ENCODE results near the gene C10orf90.

Gene C10orf90

DNA sequence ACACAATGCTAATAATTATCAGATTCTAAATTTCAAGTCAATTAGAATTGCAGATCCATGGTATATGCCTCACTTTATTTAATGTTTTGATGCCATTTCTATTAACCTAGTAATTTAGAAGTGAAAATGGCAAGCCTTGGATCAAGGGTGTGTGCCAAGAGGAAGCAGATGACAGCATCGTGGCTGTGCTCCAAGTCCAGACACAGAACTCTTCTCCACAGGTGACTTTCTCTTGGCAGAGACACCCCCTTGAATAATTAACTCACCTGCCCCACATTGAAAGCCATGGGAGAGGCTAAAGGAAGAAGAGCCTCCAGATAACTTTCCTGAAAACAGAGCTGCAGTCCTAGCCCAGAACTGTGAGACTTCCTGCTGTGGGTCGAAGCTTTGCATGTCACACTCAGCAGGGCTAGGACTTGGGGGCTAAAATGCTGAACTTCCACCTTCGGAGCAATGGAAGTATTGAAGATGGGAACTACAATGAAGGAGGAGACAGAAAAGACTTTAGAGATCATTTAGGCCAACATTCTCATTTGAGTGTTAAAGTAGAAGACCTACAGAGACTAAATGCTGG, 996 bp upstream of the C10orf90 start:
- no peaks in the 10 kb centered on the region for H3K27me3 ChIP-seq (ENCODE audit: insufficient read depth, low read length, poor library complexity, severe bottlenecking)
- H4K20me1 ChIP-seq (ENCODE audit: insufficient read depth, low read length, poor library complexity, severe bottlenecking): no peaks in the 10 kb centered on the region
- no peaks in the 10 kb centered on the region for H3K4me1 ChIP-seq (ENCODE audit: insufficient read depth, low read length, poor library complexity, severe bottlenecking)
- no peak overlapping the region for H3K9ac ChIP-seq (ENCODE audit: low read depth, low read length, poor library complexity, severe bottlenecking)
- H3K36me3 ChIP-seq (ENCODE audit: insufficient read depth, low read length): no peaks in the 10 kb centered on the region
- H3K9me2 ChIP-seq (replicated peaks; ENCODE audit: low read depth, low read length): no peaks in the 10 kb centered on the region
- no peak overlapping the region for H2AFZ ChIP-seq (ENCODE audit: low read length)
- H3K79me2 ChIP-seq (ENCODE audit: insufficient read depth, low read length): no peaks in the 10 kb centered on the region
- H3K4me2 ChIP-seq (ENCODE audit: low read depth, low read length, poor library complexity, severe bottlenecking): no peak overlapping the region
- H3K4me3 ChIP-seq (ENCODE audit: low read length, poor library complexity, severe bottlenecking): no peak overlapping the region
- H3K9me3 ChIP-seq (ENCODE audit: insufficient read depth, low read depth, low read length): peaks cover 4% of the 10 kb centered on the region
- no peaks in the 10 kb centered on the region for H3F3A ChIP-seq (ENCODE audit: low read depth)
- TF ChIP-seq, protein P1, sequence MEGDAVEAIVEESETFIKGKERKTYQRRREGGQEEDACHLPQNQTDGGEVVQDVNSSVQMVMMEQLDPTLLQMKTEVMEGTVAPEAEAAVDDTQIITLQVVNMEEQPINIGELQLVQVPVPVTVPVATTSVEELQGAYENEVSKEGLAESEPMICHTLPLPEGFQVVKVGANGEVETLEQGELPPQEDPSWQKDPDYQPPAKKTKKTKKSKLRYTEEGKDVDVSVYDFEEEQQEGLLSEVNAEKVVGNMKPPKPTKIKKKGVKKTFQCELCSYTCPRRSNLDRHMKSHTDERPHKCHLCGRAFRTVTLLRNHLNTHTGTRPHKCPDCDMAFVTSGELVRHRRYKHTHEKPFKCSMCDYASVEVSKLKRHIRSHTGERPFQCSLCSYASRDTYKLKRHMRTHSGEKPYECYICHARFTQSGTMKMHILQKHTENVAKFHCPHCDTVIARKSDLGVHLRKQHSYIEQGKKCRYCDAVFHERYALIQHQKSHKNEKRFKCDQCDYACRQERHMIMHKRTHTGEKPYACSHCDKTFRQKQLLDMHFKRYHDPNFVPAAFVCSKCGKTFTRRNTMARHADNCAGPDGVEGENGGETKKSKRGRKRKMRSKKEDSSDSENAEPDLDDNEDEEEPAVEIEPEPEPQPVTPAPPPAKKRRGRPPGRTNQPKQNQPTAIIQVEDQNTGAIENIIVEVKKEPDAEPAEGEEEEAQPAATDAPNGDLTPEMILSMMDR (conservative IDR thresholded peaks at IDR 0.05; ENCODE audit: low read length): no peak
- no peak for TF ChIP-seq EZH2phosphoT487 (IDR thresholded peaks at IDR 0.05; ENCODE audit: borderline replicate concordance)

DNA sequence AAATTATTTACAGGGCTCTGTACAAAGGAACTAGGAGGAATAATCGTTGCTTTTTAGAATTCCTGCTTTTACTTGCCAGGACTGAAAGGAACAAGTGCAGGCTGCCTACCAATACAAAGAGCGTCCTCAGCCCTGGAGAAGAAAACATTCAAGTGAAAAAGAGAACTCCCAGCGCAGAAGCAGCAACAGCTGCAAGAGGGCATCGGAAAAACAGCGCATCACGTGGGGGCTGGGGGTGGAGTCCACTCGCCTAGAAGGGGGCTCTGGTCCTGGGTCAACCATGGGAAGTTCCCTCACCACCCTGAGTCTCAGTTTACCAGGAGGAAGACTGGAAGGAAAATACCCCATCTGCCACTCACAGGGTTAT, 385 bp upstream of the C10orf90 start:
- Histone ChIP-seq H3K36me3 (ENCODE audit: insufficient read depth, low read length) (no peaks in the 10 kb centered on the region), H3K9me2 (replicated peaks; ENCODE audit: low read depth, low read length) (no peaks in the 10 kb centered on the region), H3F3A (ENCODE audit: low read depth) (no peaks in the 10 kb centered on the region), H3K4me3 (ENCODE audit: low read length, poor library complexity, severe bottlenecking) (no peak overlapping the region), H3K9me3 (ENCODE audit: insufficient read depth, low read depth, low read length) (peaks cover 4% of the 10 kb centered on the region; the same call in 1 of the 2 replicates), H3K4me1 (ENCODE audit: insufficient read depth, low read length, poor library complexity, severe bottlenecking) (no peaks in the 10 kb centered on the region), H3K4me2 (ENCODE audit: low read depth, low read length, poor library complexity, severe bottlenecking) (no peak overlapping the region), H3K79me2 (ENCODE audit: insufficient read depth, low read length) (no peaks in the 10 kb centered on the region), H2AFZ (ENCODE audit: low read length) (no peak overlapping the region), H4K20me1 (ENCODE audit: insufficient read depth, low read length, poor library complexity, severe bottlenecking) (no peaks in the 10 kb centered on the region), H3K27me3 (ENCODE audit: insufficient read depth, low read length, poor library complexity, severe bottlenecking) (no peaks in the 10 kb centered on the region), H3K9ac (ENCODE audit: low read depth, low read length, poor library complexity, severe bottlenecking) (no peak overlapping the region)
- no peak for TF ChIP-seq EZH2phosphoT487 (IDR thresholded peaks at IDR 0.05; ENCODE audit: borderline replicate concordance)
- TF ChIP-seq, protein P1 (conservative IDR thresholded peaks at IDR 0.05; ENCODE audit: low read length): no peak

DNA sequence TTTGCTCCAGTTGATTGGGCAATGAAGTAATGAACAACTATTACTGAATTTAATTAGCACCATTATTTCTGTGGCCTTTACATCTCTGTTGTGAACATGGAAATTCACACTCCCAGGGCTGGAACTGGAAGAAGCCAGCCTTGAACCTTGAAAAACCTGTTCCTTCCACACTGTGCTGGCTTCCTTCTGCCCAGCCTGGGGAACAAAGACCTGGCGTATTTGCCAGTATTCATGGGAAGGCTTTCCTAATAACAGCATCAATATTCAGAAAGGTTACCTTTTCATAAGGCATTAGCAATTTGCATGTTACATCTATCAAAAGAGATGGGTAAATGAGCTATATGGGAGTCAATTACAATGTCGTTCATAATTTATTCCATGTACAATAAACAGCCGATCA, 1.3 kb downstream of the C10orf90 start:
- Histone ChIP-seq H3F3A (ENCODE audit: low read depth) (no peaks in the 10 kb centered on the region), H4K20me1 (ENCODE audit: insufficient read depth, low read length, poor library complexity, severe bottlenecking) (no peaks in the 10 kb centered on the region), H3K9ac (ENCODE audit: low read depth, low read length, poor library complexity, severe bottlenecking) (no peak overlapping the region), H3K9me3 (ENCODE audit: insufficient read depth, low read depth, low read length) (peaks cover 8% of the 10 kb centered on the region), H3K9me2 (replicated peaks; ENCODE audit: low read depth, low read length) (no peaks in the 10 kb centered on the region), H3K4me1 (ENCODE audit: insufficient read depth, low read length, poor library complexity, severe bottlenecking) (no peaks in the 10 kb centered on the region), H3K4me2 (ENCODE audit: low read depth, low read length, poor library complexity, severe bottlenecking) (no peak overlapping the region), H3K4me3 (ENCODE audit: low read length, poor library complexity, severe bottlenecking) (no peak overlapping the region), H3K27me3 (ENCODE audit: insufficient read depth, low read length, poor library complexity, severe bottlenecking) (no peaks in the 10 kb centered on the region), H2AFZ (ENCODE audit: low read length) (no peak overlapping the region), H3K36me3 (ENCODE audit: insufficient read depth, low read length) (no peaks in the 10 kb centered on the region), H3K79me2 (ENCODE audit: insufficient read depth, low read length) (no peaks in the 10 kb centered on the region)
- no peak for TF ChIP-seq EZH2phosphoT487 (IDR thresholded peaks at IDR 0.05; ENCODE audit: borderline replicate concordance)
- TF ChIP-seq, protein P1 (conservative IDR thresholded peaks at IDR 0.05; ENCODE audit: low read length): no peak
